Ovary (tissue), 3 donors: Measurements from ENCODE around the gene TTC39A.

Experiments
- POLR2A ChIP-seq: fragments of 450-650 bp; IDR thresholded peaks from one replicate; pipeline ENCODE4 v1.6.1; 2017; ENCODE audit warnings: antibody characterized with exemption, mild to moderate bottlenecking, moderate library complexity
- TF ChIP-seq, protein P1 (sequence below), 3 donors: fragments of 450-650 bp in 2 of 3; fragments of 200-600 bp in 1 of 3; IDR thresholded peaks; one replicate each; pipeline versions ENCODE4 v1.5.1 to v1.8.0; 2016 to 2022; ENCODE audit warnings: antibody characterized with exemption in 3 of 3, mild to moderate bottlenecking in 1 of 3
- donor health status: DM: no; HTN: no; CAD: no.

DNA sequence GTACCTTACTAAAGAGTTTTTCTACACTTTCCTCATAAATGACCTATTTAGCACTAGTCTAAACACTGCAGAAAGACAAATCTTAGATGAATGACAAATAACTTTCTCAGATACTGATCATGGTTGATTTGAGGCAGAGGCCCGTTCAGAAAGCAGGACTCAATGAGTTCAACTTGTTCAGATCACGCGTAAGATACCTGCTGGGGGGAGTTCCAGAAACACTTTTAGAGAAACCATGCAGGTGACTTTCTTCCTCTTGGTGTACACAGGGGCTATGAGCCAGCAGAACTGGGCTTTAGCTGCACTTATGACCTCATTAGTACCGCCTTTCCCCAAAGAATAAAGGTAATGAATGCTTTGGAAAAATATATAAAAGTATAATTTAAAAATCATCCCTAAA lies 38.8 kb upstream of the TTC39A start:
- TF ChIP-seq POLR2A = no peak
- TF ChIP-seq, protein P1, sequence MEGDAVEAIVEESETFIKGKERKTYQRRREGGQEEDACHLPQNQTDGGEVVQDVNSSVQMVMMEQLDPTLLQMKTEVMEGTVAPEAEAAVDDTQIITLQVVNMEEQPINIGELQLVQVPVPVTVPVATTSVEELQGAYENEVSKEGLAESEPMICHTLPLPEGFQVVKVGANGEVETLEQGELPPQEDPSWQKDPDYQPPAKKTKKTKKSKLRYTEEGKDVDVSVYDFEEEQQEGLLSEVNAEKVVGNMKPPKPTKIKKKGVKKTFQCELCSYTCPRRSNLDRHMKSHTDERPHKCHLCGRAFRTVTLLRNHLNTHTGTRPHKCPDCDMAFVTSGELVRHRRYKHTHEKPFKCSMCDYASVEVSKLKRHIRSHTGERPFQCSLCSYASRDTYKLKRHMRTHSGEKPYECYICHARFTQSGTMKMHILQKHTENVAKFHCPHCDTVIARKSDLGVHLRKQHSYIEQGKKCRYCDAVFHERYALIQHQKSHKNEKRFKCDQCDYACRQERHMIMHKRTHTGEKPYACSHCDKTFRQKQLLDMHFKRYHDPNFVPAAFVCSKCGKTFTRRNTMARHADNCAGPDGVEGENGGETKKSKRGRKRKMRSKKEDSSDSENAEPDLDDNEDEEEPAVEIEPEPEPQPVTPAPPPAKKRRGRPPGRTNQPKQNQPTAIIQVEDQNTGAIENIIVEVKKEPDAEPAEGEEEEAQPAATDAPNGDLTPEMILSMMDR (IDR thresholded peaks at IDR 0.05) = no peak
